ENCODE measurements around the gene FUT7.
A peak's percentile ranks its signal among the peaks of the same experiment; 100 is the strongest.

FUT7 gene, protein sequence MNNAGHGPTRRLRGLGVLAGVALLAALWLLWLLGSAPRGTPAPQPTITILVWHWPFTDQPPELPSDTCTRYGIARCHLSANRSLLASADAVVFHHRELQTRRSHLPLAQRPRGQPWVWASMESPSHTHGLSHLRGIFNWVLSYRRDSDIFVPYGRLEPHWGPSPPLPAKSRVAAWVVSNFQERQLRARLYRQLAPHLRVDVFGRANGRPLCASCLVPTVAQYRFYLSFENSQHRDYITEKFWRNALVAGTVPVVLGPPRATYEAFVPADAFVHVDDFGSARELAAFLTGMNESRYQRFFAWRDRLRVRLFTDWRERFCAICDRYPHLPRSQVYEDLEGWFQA

GRCh38 chr9:137031904-137032640 lies at the start of gene FUT7:
Gene FUT7 (minus strand): TSS chr9:137032088. CDS start chr9:137031991, 97 bp downstream.
- DNase-seq: peak; percentile 58

DNA sequence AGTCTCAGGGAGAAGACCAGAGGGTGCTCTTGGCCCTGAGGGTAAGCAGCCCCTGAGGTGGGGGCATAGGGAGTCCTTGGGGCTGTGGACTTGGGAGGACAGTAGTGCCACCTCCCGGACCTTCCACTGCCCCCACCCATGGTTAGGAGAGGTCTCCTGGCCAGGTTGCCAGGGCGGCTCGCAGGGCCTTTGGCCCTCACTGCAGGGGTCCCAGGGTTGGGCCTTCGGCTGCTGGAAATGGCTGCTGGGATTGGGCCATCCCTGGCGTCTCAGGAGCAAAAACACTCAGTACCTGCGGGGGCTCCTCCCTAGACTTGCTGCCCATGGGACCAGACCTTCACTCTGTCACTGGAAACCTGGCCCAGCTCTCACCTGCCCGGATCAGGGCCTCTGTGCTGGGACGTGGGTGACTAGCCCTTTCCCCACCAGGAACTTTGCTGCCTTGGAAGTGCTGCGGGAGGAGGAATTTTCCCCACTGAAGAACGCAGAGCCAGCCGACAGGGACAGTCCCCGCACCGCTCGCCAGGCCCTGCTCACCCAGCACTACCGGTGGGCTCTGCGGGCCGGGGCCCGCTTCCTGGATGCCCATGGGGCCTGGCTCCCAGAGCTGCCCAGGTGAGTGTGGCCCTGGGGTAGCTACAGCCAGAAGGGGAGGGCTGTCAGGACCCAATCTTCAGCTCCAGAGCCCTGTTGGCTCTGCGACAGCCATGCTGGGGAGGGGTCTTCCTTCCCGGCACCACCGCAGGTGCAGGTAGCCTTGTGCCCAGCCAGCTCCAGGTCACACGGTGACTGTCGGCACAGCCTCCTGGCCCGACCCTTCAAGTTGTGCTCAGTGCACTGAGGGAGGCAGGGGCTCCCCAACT lies 48.6 kb upstream of the FUT7 start:
- no peak for DNase-seq

DNA sequence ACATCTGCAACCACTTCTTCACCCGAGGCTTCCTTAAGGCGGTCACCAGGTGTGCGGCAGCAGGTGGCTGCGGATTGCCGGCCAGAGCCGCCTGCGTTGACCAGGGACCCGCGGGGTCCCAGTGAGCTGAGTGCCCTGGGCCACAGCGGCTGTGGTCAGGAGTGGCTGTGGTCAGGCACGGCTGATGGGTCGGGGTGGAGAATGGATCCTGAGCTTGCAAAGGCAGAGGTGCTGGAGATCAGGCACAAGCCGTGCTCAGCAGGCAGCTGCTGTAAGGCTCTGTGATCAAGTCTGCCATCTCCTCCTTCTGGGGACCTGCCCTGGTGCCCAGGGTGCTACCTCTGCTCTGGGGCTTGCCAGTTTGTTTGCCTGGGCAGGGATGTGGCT lies 47.5 kb upstream of the FUT7 start:
- no peak for DNase-seq

DNA sequence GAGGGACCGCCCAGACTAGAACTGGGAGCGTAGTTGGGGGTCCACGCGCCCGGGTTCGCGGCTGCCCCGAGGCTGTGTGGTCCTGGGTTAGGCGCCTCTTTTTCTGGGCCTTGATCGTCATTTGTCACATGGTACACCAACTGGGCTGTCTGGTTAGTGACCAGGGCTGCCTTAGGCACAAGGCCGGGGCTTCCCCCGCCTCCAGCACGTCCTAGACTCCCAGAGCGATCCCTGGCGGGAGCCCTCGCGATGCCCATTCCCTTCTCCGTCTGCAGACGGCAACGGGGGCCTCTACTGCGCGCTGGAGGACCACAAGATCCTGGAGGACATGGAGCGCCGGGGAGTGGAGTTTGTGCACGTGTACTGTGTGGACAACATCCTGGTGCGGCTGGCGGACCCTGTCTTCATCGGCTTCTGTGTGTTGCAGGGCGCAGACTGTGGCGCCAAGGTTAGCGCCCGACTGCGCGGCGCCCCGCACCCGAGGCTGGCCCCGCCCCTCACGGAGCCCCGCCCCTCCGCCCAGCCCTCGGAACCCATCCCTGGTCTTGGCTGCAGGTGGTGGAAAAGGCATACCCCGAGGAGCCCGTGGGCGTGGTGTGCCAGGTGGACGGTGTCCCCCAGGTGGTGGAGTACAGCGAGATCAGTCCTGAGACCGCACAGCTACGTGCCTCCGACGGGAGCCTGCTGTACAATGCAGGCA lies 47.0 kb upstream of the FUT7 start:
- no peak for DNase-seq

GRCh38 chr9:137077758-137078693 lies 46.1 kb upstream of the FUT7 start:
- peak; percentile 58 for DNase-seq

DNA sequence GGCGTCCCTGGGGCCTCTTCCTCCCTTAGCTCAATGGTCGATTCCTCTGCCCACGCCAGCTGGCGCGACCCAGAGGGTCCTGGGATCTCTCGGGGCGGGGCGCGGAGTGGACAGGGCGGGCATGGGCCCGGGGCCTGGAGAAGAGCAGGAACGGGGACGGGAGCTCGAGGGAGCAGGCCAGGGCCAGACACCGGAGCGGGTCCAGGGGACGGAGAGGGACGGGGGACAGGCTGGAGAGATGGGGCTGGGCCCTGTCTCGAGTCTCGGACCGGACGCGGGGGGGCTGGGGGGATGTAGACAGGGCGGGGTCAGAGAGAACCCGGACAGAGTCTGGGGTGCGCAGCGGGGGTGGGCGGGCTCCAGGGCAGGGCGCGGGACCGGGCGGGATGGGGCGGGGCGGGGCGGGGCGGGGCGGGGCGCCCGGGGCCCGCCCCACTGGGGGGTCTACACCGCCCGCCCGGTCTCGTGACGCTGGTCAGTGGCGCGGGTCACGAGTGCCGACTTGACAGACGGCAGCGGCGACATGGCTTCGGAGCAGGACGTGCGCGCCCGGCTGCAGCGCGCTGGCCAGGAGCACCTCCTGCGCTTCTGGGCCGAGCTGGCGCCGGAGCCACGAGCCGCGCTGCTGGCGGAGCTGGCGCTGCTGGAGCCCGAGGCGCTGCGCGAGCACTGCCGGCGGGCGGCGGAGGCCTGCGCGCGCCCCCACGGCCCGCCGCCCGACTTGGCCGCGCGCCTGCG lies 45.3 kb upstream of the FUT7 start, which contains the start of gene UAP1L1:
Gene UAP1L1, plus strand, starts transcription at position 508 of the 738 bp plus-strand sequence. Its CDS starts 16 bp downstream, at position 524.
- DNase-seq: peak; percentile 81

DNA sequence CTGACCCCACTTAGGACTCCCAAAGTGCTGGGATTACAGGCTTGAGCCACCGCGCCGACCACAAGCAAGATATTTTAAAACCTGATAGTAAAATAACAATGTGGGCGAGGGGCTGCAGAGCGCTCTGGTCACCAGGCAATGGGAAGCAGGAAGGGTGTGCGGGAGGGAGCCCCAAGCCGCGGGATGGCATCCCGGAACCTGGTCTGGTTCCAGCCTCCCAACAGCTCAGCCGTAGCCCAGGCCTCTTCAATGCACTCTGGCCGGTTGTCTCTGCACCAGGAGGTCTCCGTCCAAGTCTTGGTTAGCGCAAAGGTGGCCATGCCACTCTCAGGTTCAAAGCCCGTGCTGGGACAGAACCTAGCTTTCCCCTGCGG lies 44.7 kb upstream of the FUT7 start:
- no peak for DNase-seq

DNA sequence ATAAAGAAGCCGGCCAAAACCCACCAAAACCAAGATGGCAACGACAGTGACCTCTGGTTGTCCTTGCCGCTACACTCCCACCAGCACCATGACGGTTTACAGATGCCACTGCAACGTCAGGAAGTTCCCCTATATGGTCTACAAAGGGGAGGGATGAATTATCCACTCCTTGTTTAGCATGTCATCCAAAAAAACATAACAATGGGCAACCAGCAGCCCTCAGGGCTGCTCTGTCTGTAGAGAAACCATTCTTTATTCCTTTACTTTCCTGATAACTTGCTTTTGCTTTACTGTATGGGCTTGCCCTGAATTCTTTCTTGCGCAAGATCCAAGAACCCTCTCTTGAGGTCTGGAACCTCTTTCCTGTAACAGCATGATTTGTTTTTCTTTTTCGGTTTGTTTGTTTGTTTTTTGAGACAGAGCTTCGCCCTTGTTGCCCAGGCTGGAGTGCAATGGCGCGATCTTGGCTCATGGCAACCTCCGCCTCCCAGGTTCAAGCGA lies 43.4 kb upstream of the FUT7 start:
- no peak for DNase-seq

GRCh38 chr9:137074657-137075274 lies 42.9 kb upstream of the FUT7 start:
- no peak for DNase-seq

GRCh38 chr9:137073992-137074399 lies 42.1 kb upstream of the FUT7 start:
- DNase-seq: no peak

DNA sequence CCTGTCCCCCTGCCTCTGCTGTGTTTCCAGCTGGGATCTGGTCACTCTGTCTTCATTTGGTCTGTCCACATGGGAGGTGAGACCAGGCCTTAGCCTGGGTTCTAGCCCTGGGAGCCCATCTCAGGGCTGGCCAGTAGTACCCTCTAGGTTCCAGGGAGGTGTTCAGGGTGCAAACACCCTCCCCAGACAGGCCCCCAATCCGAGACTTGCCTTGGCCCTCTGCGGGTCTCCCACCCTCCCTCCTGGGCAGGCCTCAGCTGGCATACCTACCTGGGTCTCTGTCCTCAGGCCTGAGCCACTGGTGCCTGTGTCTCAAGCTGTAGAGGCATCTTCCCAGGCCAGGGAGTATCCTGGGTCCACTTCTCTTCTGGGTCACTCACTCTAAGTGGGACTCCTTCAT lies 39.4 kb upstream of the FUT7 start:
- no peak for DNase-seq

GRCh38 chr9:137070906-137071275 lies 39.0 kb upstream of the FUT7 start:
- DNase-seq: peak; percentile 41

GRCh38 chr9:137070201-137070905 lies 38.5 kb upstream of the FUT7 start, which contains the start of gene SAPCD2:
Gene SAPCD2 (minus strand): TSS chr9:137070557. CDS start chr9:137070460, 97 bp downstream.
- peak; percentile 97 for DNase-seq

DNA sequence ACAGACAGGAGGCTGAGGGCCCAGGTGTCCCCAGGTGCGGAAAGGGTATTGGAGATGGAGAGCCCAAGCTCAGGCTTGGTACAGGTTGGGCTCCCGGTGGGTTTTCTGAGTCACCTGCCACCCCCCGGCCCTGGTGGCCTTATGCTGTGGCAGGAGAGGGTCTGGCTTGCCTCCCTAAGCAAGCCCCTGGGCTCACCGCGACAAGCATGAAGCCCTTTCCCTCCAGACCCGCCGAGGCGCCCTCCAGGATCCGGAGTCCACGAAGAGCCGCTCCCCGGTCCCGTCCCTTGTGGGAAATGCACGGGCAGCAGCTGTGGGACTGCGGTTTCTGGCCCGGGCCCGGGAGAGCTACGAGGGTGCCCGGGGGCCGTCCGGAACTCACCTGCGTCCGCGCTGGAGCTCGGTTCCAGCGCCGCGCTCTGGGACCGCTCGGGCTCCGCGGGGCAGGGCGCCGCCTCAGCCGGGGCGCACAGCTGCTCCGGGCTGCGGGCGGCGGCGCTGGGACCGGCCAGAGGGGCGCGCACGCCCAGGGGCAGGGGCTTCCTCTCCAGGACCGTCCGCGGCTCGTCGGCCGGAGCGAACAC lies 37.7 kb upstream of the FUT7 start:
- DNase-seq: no peak

DNA sequence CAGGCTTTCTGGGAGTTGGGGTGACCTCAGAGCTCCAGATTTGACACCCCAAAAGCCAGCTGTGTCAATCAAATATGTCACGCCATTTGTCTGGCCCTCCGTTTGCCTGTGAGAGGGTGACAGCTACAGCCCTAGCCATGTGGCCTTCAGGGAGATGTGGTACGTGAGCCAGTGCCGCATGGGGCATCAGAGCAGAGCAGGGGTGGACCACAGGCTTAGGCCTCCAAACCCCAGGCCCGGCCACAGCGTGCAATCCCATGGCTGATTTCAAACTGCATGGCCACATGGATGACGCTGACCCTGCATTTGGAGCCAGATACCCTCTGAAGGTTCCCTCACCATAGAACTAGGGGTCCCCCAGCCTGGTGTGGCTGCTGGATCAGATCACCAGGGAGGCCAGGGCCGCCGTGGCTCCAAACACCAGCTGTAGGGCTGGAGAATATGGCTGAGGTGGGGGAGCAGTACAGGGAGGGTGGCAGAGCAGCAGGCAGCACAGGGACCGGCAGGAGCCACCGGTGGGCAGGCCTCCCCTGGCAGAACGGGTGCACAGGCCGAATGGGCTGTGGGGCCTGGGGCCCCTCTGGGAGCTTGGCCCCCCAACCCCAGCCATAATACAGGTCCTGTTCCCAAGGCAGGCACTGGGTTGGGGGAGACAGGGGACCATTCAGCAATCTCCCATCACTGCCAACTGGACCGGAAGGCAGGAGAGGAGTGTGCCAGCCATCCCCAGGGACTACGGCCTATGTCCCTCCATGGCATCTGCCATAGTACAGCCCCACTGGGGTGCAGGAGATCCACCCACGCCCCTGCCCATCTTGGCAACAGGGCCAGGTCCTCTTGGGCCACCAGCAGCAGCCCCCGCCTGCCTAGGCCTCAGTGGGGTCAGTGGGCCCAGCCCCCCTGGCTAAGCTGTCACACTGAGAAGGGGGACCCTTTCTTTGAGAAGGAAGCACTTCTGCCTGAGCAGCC lies 36.9 kb upstream of the FUT7 start:
- no peak for DNase-seq

DNA sequence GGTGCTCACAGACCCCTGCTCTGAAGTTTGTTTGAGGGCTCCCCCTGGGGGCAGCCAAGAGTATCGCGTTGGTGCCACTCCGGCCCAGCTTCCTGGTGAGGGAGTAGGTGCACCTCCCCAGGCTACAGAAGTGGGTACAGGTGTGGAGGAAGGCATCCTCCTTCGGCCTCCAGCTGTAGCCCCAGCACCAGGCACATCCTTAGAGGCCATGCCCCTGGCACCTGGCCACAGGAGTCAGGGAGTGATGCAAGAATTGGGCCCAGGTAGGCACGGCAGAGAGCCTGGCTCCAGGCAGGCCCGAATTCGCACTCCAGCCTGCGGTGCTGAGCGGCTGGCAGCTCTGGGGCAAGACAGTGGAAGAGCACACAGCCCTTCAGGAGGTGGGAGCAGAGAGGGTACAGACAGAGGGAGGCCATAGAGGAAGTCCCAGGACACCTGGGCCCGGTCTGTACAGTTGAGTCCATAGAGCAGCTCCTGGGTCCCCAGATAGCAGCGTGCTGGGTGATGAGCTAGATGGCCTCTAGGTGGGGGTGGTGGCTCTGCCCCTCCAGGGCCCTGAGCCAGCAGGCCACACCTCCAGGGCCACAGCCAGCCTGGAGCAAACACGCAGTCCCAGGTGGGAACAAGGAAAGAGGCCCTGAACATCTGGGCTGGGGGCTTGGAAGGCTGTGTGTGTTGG lies 36.1 kb upstream of the FUT7 start:
- DNase-seq: peak; percentile 92
